Subcutaneous abdominal adipose tissue (tissue), 5 donors: ENCODE results near the gene HMCES.

Source experiments
- H3K27ac ChIP-seq: one replicate; pipeline ENCODE4 v1.7.0; 2013; ENCODE audit warnings: low read depth, mild to moderate bottlenecking, inconsistent platforms, low read length, moderate library complexity
- H3K27me3 ChIP-seq, 5 donors: one replicate each; pipeline ENCODE4 v1.7.0; 2013; ENCODE audit warnings: low read length in 5 of 5, inconsistent platforms in 1 of 5; ENCODE audit not compliant: control insufficient read depth in 5 of 5, insufficient read depth in 4 of 5
- H3K36me3 ChIP-seq, 5 donors: one replicate each; pipeline ENCODE4 v1.7.0; 2013; ENCODE audit warnings: low read length in 5 of 5; ENCODE audit not compliant: control insufficient read depth in 5 of 5, insufficient read depth in 5 of 5
- H3K4me1 ChIP-seq, 5 donors: one replicate each; pipeline ENCODE4 v1.7.0; 2013; ENCODE audit warnings: low read length in 5 of 5, mild to moderate bottlenecking in 3 of 5, moderate library complexity in 1 of 5; ENCODE audit not compliant: control insufficient read depth in 5 of 5, insufficient read depth in 5 of 5
- H3K4me3 ChIP-seq, 5 donors: one replicate each; pipeline ENCODE4 v1.7.0; 2013; ENCODE audit warnings: low read length in 5 of 5, low read depth in 1 of 5
- H3K9ac ChIP-seq, 5 donors: one replicate each; pipeline ENCODE4 v1.7.0; 2013; ENCODE audit warnings: low read length in 5 of 5, mild to moderate bottlenecking in 4 of 5, moderate library complexity in 3 of 5
- H3K9me3 ChIP-seq, 5 donors: one replicate each; pipeline ENCODE4 v1.7.0; 2013; ENCODE audit warnings: low read length in 5 of 5; ENCODE audit not compliant: control insufficient read depth in 5 of 5
- donor health status: healthy.
- donor health status: healthy.
- donor health status: healthy.
- donor health status: healthy.
- donor health status: healthy.

HMCES gene, protein sequence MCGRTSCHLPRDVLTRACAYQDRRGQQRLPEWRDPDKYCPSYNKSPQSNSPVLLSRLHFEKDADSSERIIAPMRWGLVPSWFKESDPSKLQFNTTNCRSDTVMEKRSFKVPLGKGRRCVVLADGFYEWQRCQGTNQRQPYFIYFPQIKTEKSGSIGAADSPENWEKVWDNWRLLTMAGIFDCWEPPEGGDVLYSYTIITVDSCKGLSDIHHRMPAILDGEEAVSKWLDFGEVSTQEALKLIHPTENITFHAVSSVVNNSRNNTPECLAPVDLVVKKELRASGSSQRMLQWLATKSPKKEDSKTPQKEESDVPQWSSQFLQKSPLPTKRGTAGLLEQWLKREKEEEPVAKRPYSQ

DNA sequence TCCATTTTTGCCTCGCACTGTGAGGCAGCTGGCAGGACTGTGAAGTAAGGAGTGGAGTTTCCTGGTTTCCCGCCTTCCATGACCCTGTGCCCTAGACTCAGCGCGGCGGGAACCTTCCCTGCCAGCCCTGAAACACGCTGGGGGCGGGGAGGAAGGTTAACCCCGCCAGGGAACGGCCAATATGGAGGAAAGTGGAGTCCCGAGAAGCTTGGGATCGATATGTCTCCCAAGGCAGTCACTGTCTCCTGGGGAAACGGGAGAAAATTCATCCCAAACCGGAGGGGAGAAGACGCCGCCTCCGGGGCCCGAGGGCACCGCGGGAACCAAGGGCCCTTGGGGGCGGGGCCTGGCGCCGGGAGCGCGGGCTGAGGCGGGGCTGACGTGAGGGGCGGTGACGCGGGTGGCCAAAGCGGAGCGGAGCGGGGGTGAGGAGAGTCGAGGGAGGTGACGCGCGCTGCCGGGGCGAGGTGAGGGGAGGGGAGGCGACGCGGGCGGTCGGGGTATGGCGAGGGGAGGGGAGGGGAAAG lies at the start of gene HMCES:
HMCES (plus strand) TSS at position 432 of the 527 bp plus-strand sequence. CDS start 863 bp downstream, outside the sequence.
- peak within 1 kb of the TSS; percentile 89 to 97 (median 91) for H3K4me3 ChIP-seq
- H3K36me3 ChIP-seq: peaks cover 20 to 49% (median 39%) of the 10 kb centered on the region in 5 donors
- no peaks in the 10 kb centered on the region for H3K27me3 ChIP-seq
- no peaks in the 10 kb centered on the region for H3K9me3 ChIP-seq
- peak within 1 kb of the TSS; percentile 89 to 96 (median 93) for H3K9ac ChIP-seq
- peaks cover 5 to 46% (median 39%) of the 10 kb centered on the region in 5 donors for H3K4me1 ChIP-seq
- peak within 1 kb of the TSS; percentile 98 for H3K27ac ChIP-seq

DNA sequence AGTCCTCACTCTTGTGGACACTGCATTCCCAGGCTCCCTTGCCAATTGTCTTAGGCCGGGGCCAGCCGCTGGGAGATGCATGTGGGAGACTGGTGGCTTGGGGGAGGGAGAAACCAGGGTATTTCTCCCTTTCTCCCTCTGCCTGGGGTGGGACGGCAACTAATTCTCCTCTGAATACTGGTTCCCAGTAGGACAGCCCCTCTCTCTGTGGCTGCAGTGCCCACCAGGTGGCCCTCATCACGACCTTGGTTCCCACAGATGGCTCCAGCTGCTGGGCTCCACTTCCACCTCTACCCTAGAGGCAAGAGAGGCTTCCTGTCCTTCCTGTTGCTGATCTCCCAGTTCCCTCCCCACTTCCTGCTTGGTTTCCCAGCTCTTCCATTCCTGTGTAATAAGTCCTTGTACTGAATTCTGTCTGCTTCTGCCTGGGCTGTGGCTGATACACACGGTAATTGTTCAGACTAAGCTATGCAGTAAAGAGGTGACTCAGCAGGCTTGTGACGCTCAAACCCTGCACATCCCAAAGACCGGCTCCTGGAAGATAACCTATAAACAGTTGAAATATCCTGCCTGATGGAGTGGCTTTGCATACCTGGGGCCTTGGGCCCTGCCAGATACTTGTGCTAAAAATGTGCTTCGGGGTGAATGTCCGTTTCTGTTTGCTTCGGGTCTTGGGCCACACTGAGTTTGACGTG lies 49.6 kb upstream of the HMCES start:
- Histone ChIP-seq H3K27ac (peak overlapping the region; percentile 51), H3K9ac (peak overlapping the region in 2 of 5 donors; percentile 1 to 38), H3K4me3 (peak overlapping the region in 2 of 5 donors; percentile 3 to 51), H3K4me1 (peaks cover 16 to 56% (median 49%) of the 10 kb centered on the region in 5 donors), H3K27me3 (no peaks in the 10 kb centered on the region), H3K36me3 (no peaks in the 10 kb centered on the region), H3K9me3 (no peaks in the 10 kb centered on the region)

DNA sequence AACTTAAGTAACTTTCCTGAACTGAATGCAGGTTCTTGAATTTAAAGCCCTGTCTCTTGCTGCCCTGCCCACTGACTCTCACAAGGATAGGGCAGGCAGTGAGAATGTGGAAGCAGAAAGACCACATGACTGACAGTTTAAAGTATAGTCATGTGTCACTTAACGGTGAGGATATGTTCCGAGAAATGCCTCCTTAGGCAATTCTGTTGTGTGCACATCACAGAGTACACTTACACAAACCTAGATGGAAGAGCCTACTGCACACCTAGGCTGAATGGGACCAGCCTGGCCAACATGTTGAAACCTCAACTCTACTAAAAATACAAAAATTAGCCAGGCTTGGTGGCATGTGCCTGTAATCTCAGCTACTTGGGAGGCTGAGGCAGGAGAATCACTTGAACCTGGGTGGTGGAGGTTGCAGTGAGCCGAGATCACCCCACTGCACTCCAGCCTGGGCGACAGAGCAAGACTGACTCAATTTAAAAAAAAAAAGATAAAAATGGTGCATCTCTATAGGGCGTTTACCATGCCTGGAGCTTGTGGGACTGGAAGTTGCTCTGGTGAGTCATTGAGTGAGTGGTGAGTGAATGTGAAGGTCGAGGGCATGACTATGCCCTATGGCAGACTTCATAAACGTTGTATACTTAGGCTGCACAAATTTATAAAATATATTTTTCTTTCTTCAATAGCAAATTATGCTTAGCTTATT lies 48.2 kb upstream of the HMCES start:
- no peak overlapping the region for H3K4me3 ChIP-seq
- H3K27ac ChIP-seq: no peak overlapping the region
- no peaks in the 10 kb centered on the region for H3K36me3 ChIP-seq
- no peaks in the 10 kb centered on the region for H3K27me3 ChIP-seq
- H3K9me3 ChIP-seq: no peaks in the 10 kb centered on the region
- peaks cover 13 to 43% (median 39%) of the 10 kb centered on the region in 5 donors for H3K4me1 ChIP-seq
- no peak overlapping the region for H3K9ac ChIP-seq

DNA sequence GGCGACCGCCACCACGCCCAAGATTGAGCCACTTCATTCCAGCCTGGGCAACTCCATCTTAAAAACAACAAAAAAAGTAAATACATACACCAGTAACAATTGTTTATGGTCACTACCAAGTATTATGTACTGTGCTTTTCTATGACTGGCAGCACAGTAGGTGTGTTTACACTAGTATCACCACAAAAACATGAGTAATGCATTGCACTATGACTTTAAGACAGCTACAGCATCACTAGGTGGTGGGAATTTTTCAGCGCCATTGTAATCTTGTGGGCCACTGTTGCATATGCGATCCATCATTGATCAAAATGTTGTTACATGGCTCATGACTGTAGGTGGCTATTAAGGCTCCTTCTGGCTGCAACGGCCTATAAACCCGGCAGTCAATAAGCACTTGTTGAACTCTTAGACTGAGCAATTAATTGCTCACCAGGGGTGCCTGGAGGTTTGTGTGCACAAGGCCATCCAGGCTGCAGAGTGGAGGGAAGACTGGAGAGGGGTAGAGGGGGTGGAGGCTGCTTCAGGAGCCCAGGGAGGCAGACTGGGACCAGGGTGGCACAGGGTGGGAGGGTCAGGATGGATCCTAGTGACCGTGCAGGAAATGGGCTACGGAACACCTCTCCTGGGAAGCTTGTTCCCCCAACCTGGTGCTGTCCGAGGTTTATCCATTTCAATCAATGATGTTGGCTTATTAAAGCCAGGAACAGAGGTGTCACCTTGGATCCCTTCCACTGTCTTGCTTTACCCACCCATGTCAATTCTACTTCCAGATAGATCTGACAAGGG lies 47.1 kb upstream of the HMCES start:
- Histone ChIP-seq H3K4me3 (no peak overlapping the region), H3K9ac (no peak overlapping the region), H3K4me1 (peaks cover 12 to 34% (median 31%) of the 10 kb centered on the region in 5 donors), H3K27ac (no peak overlapping the region), H3K27me3 (no peaks in the 10 kb centered on the region), H3K36me3 (no peaks in the 10 kb centered on the region), H3K9me3 (no peaks in the 10 kb centered on the region)

DNA sequence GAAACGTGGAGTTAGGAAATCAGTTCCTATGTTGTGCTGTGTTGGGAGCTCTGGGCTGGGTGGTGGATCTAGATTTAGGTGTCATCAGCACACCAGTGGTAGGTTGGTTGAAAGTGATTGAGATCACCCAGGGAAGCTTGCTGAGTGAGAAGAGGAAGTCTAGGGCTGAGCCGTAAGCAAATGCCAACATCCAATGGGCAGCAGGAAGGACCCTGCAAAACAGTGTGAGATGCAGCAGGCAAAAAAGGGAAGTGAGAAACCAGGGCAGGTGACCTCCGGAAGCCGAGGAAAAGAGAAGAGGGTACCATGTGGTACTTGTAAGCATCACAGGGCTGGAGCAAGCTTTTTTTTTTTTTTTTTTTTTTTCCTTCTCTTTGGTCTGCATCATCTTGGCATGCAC lies 45.1 kb upstream of the HMCES start:
- H3K9me3 ChIP-seq: no peaks in the 10 kb centered on the region
- no peak overlapping the region for H3K27ac ChIP-seq
- H3K4me1 ChIP-seq: peaks cover 5 to 19% (median 13%) of the 10 kb centered on the region in 5 donors
- no peak overlapping the region for H3K4me3 ChIP-seq
- H3K36me3 ChIP-seq: no peaks in the 10 kb centered on the region
- no peaks in the 10 kb centered on the region for H3K27me3 ChIP-seq
- H3K9ac ChIP-seq: no peak overlapping the region

DNA sequence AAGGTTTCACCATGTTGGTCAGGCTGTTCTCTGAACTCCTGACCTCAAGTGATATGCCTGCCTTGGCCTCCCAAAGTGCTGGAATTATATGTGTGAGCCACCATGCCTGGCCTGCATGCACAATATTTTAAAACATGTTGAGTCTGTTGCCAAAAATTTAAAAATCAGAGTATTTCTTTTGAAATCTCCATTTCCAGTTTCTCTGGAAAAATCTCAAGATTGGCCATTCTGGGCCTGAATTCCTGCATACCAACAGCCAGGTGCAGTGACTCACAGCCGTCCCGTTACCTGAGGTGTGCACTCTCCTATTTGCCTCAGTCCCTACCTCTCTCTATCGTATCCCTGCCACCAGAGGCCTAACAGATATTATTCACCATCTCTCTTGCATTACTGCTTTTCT lies 44.2 kb upstream of the HMCES start:
- no peaks in the 10 kb centered on the region for H3K9me3 ChIP-seq
- no peak overlapping the region for H3K27ac ChIP-seq
- no peak overlapping the region for H3K9ac ChIP-seq
- H3K4me1 ChIP-seq: peaks cover 2 to 19% (median 7%) of the 10 kb centered on the region in 5 donors
- H3K36me3 ChIP-seq: no peaks in the 10 kb centered on the region
- no peak overlapping the region for H3K4me3 ChIP-seq
- H3K27me3 ChIP-seq: no peaks in the 10 kb centered on the region

DNA sequence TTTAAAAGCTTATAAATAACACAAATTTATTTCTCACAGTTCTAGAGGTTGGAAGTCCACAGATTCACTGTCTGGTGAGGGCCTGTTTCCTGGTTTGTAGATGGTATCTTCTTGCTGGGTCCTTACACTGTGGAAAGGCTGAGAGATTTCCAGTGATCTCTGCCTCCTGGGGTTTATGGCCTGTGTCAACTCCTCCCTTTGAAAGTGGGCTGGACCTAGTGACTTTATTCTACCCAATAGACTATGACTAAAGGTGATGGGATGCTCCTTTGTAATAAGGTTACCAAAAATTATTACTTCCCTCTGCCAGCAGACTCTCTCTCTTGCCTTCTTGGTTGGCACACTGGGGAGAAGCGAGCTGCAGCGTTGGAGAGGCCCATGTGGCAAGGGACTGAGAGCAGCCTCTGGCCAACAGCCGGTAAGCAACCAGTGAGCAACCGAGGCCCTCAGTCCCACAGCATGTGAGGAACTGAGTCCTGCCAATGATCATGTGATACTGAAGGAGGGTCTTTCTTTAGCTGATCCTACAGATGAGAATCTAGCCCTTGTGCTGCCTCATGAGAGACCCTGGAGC lies 43.2 kb upstream of the HMCES start:
- no peak overlapping the region for H3K27ac ChIP-seq
- no peak overlapping the region for H3K4me3 ChIP-seq
- H3K36me3 ChIP-seq: no peaks in the 10 kb centered on the region
- no peak overlapping the region for H3K9ac ChIP-seq
- peaks cover 3 to 25% (median 15%) of the 10 kb centered on the region in 5 donors for H3K4me1 ChIP-seq
- H3K9me3 ChIP-seq: no peaks in the 10 kb centered on the region
- no peaks in the 10 kb centered on the region for H3K27me3 ChIP-seq

DNA sequence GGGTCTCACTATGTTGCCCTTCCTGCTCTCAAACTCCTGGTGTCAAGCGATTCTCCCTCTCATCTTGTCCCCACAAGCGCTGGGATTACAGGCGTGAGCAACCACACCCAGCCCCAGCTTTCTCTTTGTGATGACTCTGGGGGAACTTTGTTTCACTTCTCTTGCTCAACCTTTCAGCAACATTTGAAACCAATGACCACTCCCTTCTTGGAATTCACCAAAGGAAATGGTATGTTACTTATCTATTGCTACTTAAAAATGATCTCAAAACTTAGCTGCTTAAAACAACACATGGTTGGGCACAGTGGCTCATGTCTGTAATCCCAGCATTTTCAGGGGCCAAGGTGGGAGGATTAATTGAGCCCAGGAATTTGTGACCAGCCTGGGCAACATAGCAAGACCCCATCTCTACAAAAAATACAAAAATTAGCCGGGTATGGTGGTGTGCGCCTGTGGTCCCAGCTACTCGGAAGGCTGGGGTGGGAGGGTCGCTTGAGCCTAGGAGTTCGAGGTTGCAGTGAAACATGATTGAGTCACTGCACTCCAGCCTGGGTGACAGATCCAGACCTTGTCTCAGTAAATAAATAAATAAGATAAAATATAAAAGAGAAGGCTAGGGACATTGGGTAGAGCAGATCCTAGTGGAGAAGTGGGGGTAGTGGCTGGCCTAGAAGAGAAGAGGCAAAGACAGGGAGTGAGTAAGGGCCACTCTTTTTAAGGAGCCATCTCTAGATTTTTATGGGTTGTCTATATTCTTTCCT lies 39.5 kb upstream of the HMCES start:
- Histone ChIP-seq H3K27ac (peak overlapping the region; percentile 46), H3K36me3 (peaks cover 0 to 3% (median 0%) of the 10 kb centered on the region in 5 donors)

More for the DNA sequence above, 39.5 kb upstream of the HMCES start:
- Histone ChIP-seq H3K4me3 (peak overlapping the region in 2 of 5 donors; percentile 17 to 22), H3K9me3 (no peaks in the 10 kb centered on the region), H3K4me1 (peaks cover 3 to 25% (median 19%) of the 10 kb centered on the region in 5 donors), H3K27me3 (no peaks in the 10 kb centered on the region), H3K9ac (peak overlapping the region in 1 of 5 donors; percentile 35)
